Stimulated activated CD8-positive, alpha-beta memory T cell treated with anti-CD3 and anti-CD28 coated beads, Interleukin-7, amount 100 ng/mL, for 24 hours (primary cell): Measurements from ENCODE around the gene SRSF8.
"Not testable (repeated sequence)": the region's sequence is repeated elsewhere in the genome, so short reads cannot be mapped to it uniquely, and the experiment has no call there.

Source experiments
- DNase-seq: peaks from one replicate; pipeline ENCODE4 v3.0.0-alpha.2; 2020; ENCODE audit warnings: low read depth

Gene SRSF8

DNA sequence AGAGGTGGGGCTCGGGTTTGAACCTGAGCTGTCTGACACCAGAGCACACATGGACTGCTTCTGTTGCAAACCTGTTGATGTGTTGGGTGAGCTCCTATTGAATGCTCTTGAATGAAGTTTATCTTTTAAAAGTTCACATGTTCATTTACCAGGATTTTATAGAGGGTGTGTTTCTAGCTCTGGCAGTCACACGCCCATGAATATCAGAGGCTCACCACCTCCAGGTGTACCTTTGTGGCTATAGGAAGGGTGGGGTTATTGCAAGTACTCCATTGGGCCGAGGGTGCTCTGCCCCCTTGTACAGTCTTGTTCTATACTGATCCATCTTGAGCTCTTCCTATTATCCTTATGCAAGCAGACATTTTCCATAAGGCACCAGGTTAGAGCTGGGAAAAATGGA is 32.1 kb downstream of the SRSF8 start:
- no peak for DNase-seq

DNA sequence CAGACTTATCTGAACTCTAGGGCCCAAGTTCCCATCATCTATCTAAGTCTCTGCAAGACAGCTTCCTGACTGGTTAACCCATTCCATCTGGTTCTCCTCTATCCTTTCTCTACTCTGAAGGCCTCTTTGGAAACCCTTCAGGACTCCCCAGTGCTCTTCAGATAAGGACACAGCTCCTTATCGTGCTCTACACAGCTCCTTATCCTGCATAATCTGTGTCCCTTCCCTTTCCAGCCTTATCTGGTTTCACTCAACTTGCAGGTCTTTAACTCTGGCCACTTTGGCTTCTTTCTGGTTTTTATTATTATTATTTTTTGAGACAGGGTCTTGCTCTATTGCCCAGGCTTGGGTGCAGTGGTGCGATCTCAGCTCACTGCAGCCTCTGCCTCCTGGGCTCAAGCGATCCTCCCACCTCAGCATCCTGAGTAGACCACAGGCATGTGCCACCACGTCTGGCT is 33.5 kb downstream of the SRSF8 start:
- DNase-seq: no peak

DNA sequence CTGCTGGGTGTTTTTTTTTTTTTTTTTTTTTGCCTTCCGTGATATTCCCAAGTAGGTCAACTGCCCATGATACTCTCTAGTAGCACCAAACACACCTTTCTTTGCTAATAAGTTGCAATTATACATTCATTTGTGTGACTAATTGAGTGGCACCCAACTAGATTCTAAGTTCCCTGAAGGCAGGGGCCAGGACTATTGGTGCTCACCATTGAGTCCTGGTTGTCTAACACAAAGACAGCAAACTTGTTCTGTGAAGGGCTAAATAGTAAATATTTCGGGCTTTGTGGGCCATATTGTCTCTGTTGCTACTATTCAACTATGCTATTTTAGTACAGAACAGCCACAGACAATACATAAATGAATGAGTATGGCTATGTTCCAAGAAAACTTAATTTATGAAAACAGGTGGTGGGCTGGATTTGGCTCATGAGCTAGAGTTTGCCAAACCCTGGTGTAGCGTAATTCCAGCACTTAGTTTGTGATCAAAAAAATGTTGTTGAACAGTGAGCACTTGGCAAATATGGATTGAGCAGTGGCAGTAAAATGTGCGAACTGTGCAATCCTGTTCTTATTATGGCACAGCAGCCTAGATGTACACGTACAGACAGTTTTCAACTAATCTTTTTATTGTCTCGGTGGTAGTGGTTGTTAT is 34.3 kb downstream of the SRSF8 start:
- DNase-seq: no peak

DNA sequence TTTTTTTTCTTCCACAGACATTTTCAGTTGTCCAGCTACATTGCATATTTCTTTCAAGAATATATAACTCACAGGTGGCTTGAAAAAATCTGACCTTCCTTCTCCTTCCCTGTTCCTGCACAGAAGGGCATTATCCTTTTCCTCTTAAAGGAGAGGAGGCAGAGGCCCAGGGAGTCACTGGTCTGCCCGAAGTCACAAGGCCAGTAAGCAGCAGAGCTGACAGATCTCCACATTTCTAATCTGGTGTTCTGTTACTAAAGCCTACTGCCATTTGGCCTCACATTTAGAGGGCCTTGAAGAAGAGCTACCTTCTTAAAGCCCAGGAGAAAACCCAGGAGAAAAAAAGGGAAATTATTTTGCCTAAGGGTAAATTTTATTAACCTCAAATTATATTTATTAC is 35.2 kb downstream of the SRSF8 start:
- DNase-seq: no peak

DNA sequence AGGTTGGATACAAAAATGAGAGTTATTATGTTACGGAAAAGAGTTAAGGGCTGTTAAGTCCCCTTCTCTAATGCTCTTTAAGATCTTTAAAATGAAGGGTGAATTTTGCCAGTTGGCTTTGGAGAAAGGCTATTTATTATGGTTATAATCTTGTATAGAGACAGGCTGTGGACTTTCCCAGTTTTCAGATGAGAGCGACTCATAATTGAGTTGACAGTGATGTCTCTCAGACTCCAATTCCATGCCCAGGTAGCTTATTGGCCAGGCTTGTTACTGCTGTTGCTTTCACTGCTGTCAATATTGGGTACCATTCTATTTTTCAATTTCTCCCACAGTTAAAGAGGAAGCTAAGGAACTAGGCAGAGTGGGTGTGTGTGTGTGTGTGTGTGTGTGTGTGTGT is 36.0 kb downstream of the SRSF8 start:
- no peak for DNase-seq

DNA sequence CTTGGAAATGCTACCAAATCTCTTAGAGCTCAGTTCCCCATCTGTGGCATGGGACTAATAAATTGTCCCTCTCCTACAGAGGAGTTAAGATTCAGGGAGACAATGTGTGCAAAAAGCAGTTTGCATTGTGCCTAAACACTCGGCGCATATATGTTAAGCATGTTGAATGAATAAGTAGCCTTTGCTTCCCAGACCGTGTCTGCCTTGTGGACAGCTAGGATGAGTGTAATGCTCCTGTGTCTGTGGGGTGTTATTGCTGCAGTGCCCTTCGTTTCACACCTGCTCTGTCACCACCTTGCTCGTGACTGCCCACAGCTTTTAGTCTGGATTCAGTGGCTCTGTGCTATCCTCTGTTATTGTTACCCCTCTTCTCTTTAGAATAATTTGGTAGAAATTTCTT is 37.0 kb downstream of the SRSF8 start:
- DNase-seq: no peak

DNA sequence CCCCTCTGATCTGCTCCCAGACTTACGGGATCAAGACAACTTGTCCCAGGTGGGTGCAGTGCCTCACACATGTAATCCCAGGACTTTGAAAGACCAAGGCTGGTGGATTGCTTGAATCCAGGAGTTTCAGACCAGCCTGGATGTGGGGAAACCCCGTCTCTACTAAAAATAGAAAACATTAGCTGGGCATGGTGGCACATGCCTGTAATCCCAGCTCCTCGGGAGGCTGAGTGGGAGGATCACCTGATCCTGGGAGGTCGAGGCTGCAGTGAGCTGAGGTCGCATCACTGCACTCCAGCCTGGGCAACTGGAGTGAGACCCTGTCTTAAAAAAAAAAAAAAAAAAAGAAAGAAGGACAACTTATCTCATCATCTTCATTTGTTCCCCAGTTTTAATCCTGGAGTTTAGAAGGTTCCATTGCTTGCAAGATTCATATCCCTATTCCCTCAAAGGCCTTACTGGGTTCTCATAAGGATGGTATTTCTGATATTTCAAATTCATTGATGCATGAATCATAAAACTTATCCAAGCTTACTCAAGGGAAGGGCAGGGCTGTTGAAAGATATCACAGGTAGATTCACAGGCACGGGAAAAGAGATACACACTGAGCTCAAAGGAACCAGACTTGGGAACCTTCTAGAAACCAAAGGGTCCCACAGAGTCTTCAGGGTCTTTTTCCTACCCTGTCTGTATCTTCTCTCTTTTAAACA is 37.6 kb downstream of the SRSF8 start:
- no peak for DNase-seq

DNA sequence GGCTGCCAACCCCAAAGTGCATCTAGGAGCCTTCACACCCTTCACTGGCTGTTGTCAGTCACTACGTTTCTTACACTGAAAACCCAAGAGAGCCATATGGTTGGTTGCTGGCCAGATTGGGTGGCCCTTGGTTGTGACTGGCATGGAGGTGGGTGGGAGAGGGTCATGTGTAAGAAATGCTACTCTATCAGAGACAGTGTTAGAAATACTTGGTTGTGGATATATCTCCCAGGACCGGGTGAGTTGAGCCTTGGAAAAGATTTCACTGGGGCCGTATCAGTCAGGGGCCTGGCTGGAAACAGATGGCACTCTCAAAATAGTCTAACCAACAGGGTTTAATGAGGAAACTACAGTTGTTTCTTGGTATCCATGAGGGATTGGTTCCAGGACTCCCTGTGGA is 38.1 kb downstream of the SRSF8 start:
- DNase-seq: no peak

DNA sequence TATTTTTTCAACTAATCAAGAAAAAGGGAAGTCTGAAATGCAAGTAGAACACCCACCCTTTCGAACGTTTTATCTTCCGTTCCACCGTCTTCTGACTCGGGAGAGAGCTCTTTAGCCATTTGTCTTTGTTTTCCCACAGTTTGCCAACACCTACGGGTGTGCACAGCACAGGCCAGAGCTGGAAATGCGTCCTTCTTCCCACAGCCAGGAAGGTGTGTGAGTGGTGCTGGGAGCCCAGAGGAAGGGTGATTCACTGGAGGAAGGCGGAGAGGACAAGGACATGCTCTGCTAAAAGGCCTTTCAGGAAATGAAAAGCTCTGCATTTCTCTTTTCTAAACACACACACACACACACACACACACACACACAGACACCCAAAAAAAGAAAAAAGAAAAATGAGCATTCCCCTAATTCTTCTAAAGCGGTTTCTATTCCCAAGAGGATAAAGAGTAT is 41.5 kb downstream of the SRSF8 start:
- DNase-seq: no peak

DNA sequence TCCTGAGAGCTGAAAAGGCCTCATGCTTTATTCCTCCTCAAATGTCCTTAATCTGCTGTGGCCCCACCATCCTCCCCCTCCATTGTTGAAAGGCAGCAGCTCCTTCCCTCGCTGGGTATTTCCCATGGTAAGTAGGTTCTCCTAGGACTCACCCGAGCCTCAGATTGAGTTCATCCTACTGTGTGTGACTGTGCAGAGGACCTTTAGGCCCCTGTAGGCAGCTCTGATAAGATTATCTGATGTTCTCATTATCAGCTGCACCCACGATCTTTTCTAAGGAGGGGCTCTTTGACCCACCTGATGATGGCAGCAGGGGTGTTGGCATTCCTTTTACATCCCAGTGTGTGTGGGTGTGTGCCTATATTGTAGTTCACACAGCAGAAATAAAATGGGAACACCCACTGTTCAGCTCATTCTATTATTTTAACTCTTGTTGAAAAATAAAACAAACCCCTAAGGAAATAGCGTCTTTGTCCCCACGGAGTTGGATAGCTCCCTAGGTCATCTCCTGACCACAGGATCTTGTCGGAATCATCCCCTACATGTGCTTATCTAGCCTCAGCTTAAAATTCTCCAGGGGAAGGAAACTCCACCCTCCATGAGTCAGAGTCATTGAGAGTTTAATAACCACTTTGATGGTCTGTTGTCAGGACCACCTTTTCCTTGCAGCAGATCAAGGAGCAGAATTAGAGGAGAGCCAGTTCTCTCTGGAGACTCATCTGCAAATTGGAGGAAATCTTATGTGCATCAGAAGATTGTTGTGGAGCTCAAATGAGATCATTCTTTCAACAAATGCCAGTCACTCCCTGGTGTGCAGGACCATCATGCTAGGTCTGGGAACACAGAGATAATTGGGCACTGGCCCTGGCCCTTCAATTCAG is 42.2 kb downstream of the SRSF8 start:
- no peak for DNase-seq

DNA sequence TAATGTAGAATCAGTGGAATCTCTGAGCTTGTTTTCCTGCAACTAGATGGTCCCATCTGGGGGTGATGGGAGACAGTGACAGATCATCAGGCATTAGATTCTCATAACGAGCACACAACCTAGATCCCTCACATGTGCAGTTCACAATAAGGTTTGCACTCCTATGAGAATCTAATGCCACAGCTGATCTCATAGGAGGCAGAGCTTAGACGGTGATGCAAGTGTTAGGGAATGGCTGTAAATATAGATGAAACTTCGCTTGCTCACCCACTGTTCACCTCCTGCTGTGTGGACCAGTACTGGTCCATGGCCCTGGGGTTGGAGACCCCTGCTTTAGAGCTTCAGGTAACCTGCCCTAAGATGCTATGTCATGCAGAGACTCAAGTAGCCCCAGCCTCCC is 44.8 kb downstream of the SRSF8 start:
- DNase-seq: not testable (repeated sequence)

DNA sequence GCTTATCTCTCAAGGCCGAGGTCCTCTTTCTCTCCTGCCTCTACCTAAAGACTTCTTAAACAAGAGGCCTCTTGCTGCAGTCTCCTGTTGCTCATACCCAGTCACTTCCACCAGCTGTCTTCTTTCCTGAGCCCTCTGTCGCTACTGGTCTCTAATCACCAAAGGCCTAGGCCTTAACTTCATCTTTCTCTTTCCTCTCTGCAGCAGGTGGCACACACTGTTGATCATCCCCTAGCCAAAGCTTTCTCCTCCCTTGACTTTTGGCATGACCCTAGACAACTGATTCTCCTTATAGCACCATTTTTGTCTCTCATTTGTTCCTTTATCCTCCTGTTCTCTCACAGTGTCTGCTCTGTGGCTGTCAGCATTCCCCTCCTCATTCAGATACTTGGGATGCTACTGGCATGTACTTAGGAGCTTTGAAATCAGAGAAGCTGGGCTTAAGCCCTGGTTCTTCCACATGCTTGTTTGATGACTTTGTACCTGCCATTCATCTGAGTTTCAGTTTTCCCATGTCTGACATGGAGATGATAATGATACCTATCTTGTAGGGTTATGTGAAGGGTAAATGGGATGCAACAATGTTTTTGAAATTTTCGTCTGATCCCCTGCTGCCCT is 45.3 kb downstream of the SRSF8 start:
- DNase-seq: no peak

DNA sequence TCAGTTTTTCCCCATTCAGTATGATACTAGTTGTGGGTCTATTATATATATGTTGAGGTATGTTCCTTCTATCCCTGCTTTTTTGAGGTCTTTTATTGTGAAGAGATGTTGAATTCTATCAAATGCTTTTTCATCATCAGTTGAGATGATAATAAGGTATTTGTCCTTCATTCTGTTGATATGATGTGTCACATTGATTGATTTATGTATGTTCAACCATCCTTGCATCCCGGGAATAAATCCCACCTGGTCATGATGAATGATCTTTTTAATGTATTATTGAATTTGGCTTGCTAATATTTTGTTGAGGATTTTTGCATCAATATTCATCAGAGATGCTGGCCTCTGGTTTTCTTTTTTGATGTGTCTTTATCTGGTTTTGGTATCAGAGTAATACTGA is 48.9 kb downstream of the SRSF8 start:
- DNase-seq: no peak

DNA sequence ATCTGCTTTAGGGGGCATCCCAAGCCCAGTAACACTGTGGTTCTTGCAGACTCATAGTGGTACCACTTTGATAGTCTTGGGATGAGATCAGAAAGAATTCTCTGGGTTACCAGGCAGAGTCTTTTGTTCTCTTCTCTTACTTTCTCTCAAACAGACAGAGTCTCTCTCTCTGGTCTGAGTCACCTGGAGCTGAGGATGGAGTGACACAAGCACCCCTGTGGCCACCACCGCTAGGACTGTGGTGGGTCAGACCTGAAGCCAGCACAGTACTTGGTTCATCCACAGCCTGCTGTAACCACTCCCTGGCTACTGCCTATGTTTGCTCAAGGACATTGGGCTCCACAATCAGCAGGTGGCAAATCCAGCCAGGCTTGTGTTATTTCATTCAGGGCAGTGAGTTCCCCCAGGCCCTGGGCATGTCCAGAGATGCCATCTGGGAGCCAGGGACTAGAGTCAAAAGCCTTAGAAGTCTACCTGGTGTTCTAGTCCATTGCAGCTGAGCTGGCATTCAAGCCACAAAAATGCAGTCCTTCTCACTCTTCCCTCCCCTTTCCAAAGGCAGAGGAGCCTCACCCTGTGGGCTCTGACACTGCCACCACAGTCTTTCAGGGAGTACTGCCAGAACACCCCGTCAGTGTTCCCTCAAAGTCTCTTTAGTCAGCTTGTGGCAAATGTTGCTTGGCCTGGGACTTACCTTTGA is 52.8 kb downstream of the SRSF8 start:
- no peak for DNase-seq
